Tibial nerve (tissue), 4 donors: ENCODE results near the gene ADAMTS2. TPM values are rescaled to one million over a fixed set of nuclear protein-coding genes. Genes with fewer than 3 reads are reported as not detected.

Experiments used
- DNase-seq, 2 donors: peaks; one replicate each; pipeline ENCODE4 v3.0.0-alpha.2; 2019; ENCODE audit warnings: low spot score in 2 of 2
- H3K27ac ChIP-seq, 4 donors: fragments of 200-600 bp; sonication (generic) in 3 of 4; one replicate each; pipeline ENCODE4 v1.5.1; 2017 to 2019; ENCODE audit warnings: mild to moderate bottlenecking in 1 of 4
- H3K27me3 ChIP-seq, 2 donors: fragments of 200-600 bp; sonication (generic) in 1 of 2; one replicate each; pipeline versions ENCODE4 v1.5.1 to v1.6.0; 2017 to 2019
- H3K36me3 ChIP-seq, 3 donors: fragments of 200-600 bp; sonication (generic); one replicate each; pipeline ENCODE4 v1.5.1; 2018 to 2019
- H3K4me1 ChIP-seq, 4 donors: fragments of 200-600 bp; sonication (generic) in 3 of 4; one replicate each; pipeline ENCODE4 v1.5.1; 2017 to 2019
- H3K4me3 ChIP-seq, 4 donors: fragments of 200-600 bp; sonication (generic) in 3 of 4; one replicate each; pipeline ENCODE4 v1.5.1; 2017 to 2019; ENCODE audit warnings: mild to moderate bottlenecking in 1 of 4, moderate library complexity in 1 of 4
- H3K9me3 ChIP-seq, 4 donors: fragments of 200-600 bp; sonication (generic) in 3 of 4; one replicate each; pipeline ENCODE4 v1.5.1; 2017 to 2019
- CTCF ChIP-seq, 5 experiments: fragments of 200-600 bp in 3 of 5; fragments of 450-650 bp in 2 of 5; sonication (generic) in 3 of 5; IDR thresholded peaks; one replicate each; pipeline ENCODE4 v1.5.1; 2016 to 2019; ENCODE audit warnings: antibody characterized with exemption in 5 of 5, mild to moderate bottlenecking in 3 of 5, moderate library complexity in 2 of 5
- EP300 ChIP-seq, 2 donors: sonication (generic); formaldehyde crosslinking; IDR thresholded peaks; one replicate each; pipeline ENCODE4 v1.6.1; 2017; ENCODE audit warnings: antibody characterized with exemption in 2 of 2, mild to moderate bottlenecking in 1 of 2
- POLR2A ChIP-seq, 2 donors: fragments of 450-650 bp; IDR thresholded peaks; one replicate each; pipeline ENCODE4 v1.6.1; 2017; ENCODE audit warnings: antibody characterized with exemption in 2 of 2, mild to moderate bottlenecking in 2 of 2, moderate library complexity in 2 of 2
- WGBS, 2 donors: methylation state at CpG; one replicate each; pipeline ENCODE4 v1.1.5; 2018; 5-methylcytosine and 5-hydroxymethylcytosine counted together
- total RNA-seq, 4 donors: library from RNA; depleted of rRNA; stranded (reverse); fragments of >200 nt; gene quantifications; one replicate each; pipeline ENCODE4 v1.1.0, GENCODE V29; 2016

ADAMTS2 gene
- total RNA-seq, 4 donors from 2014 or later, result 23.2 to 58.8 (median 47.2) TPM

DNA sequence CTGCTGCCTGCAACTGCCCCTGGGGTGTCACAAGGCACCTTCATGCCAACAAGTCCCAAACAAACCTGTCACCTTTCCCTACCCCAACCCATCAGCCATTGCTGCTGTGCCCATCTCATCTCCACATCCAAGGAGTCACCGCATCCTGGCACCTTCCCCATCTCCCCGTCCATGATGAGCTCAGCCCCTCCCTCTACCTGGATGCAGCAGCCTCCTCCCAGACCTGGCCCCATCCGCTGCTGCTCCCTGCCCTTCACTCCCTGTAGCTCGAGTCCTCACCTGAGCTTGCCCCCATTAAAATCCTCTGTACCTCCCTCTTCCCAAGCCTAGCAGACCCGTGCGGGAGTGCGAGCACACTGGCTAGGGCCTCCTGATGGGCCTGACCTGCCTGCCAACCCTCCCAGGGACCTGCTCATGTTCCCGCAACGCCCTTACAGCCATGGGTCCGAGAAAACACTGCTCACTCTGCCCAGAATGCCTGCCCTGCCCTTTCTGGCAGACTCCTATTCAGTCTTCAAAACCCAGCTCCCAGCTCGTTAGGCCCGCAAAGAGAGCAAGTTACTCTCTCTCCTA is 110.6 kb downstream of the ADAMTS2 start:
- no peak for TF ChIP-seq POLR2A (IDR thresholded peaks at IDR 0.05)
- TF ChIP-seq CTCF (IDR thresholded peaks at IDR 0.05), result no peak
- no peak for TF ChIP-seq EP300 (IDR thresholded peaks at IDR 0.05)
- WGBS, 2 donors, result 92 to 96% methylated on average over 12 of the region's 12 CpGs
- Histone ChIP-seq H3K27ac (no peak overlapping the region), H3K4me3 (no peak overlapping the region), H3K4me1 (no peaks in the 10 kb centered on the region), H3K27me3 (no peaks in the 10 kb centered on the region), H3K9me3 (peaks cover 0 to 5% (median 0%) of the 10 kb centered on the region in 4 donors), H3K36me3 (peaks cover 0 to 5% (median 0%) of the 10 kb centered on the region in 3 donors)
- no peak for DNase-seq

- no peak overlapping the region for H3K4me3 ChIP-seq
- no peaks in the 10 kb centered on the region for H3K4me1 ChIP-seq
- no peak for DNase-seq
- 78 to 91% methylated on average over 10 to 12 of the region's 12 CpGs for WGBS, 2 donors
- no peak overlapping the region for H3K27ac ChIP-seq
- peaks cover 0 to 5% (median 0%) of the 10 kb centered on the region in 3 donors for H3K36me3 ChIP-seq
- peaks cover 0 to 5% (median 0%) of the 10 kb centered on the region in 4 donors for H3K9me3 ChIP-seq
- TF ChIP-seq EP300 (IDR thresholded peaks at IDR 0.05) (no peak), POLR2A (IDR thresholded peaks at IDR 0.05) (no peak), CTCF (IDR thresholded peaks at IDR 0.05) (no peak)
- H3K27me3 ChIP-seq, result no peaks in the 10 kb centered on the region
Measured at GRCh38 chr5:179233909-179234562, 111.2 kb downstream of the ADAMTS2 start.

DNA sequence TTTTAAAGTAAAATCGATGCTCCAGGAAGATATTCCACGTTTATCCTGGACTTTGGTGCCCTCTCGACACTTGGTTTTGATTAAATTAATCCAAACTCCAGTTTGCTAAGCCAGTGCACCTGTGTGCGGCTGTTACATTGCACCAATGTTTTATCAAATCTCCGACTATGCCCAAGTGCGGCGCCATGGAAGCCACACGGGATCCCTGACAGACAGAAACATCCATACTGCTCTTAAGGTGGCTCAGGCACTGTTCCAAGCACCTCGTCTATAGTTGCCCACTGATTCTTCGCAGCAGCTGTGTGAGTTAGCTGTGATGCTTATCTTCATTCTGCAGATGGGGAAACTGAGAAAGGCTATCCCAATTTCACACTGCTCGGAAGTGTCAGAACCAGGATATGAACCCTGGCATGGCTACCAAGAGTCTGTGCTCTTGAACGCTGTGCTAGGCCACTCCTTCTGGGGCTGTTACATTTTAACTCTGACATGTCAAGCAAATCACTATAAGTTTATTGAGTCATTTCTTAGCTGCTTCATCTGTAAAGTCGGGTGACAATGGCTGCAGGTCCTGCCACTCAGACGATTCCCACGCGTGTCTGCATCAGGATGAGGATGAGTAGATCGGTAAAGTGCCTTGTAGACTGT is 113.0 kb downstream of the ADAMTS2 start:
- H3K9me3 ChIP-seq, result peaks cover 0 to 2% (median 0%) of the 10 kb centered on the region in 4 donors
- H3K4me3 ChIP-seq, result no peak overlapping the region
- H3K36me3 ChIP-seq, result peaks cover 0 to 2% (median 0%) of the 10 kb centered on the region in 3 donors
- no peak overlapping the region for H3K27ac ChIP-seq
- no peak for DNase-seq
- TF ChIP-seq EP300 (IDR thresholded peaks at IDR 0.05), result no peak
- no peak for TF ChIP-seq CTCF (IDR thresholded peaks at IDR 0.05)
- TF ChIP-seq POLR2A (IDR thresholded peaks at IDR 0.05), result no peak
- H3K4me1 ChIP-seq, result peaks cover 0 to 13% (median 3%) of the 10 kb centered on the region in 4 donors
- H3K27me3 ChIP-seq, result no peaks in the 10 kb centered on the region
- WGBS, 2 donors, result 79% methylated on average over 17 of the region's 17 CpGs

DNA sequence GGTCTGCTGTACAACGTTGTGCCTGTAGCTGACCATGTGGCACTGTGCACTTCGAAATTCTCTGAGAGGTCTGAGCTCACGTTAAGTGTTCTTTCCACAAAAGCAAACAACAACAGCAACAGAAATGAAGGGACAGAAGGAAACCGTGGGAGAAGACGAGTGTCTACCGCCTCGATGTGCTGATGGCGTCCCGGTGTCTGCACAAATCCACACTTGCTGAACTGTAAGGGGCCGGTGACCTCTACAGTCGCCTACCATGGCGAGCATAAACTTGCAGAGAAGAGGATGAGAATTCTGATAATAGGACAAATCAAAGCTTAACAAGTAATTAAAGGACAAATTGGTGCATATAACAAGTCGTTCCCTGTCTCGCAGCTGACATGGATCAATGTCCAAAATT is 114.0 kb downstream of the ADAMTS2 start:
- no peaks in the 10 kb centered on the region for H3K9me3 ChIP-seq
- peaks cover 0 to 17% (median 4%) of the 10 kb centered on the region in 4 donors for H3K4me1 ChIP-seq
- WGBS, 2 donors, result 86 to 87% methylated on average over 14 of the region's 14 CpGs
- TF ChIP-seq EP300 (IDR thresholded peaks at IDR 0.05) (no peak), POLR2A (IDR thresholded peaks at IDR 0.05) (no peak), CTCF (IDR thresholded peaks at IDR 0.05) (no peak)
- no peak overlapping the region for H3K27ac ChIP-seq
- no peaks in the 10 kb centered on the region for H3K27me3 ChIP-seq
- DNase-seq, result no peak
- no peak overlapping the region for H3K4me3 ChIP-seq
- H3K36me3 ChIP-seq, result no peaks in the 10 kb centered on the region

GRCh38 chr5:179230061-179230461 is 115.2 kb downstream of the ADAMTS2 start:
- Histone ChIP-seq H3K36me3 (no peaks in the 10 kb centered on the region), H3K9me3 (no peaks in the 10 kb centered on the region), H3K4me3 (no peak overlapping the region), H3K4me1 (peaks cover 0 to 17% (median 4%) of the 10 kb centered on the region in 4 donors), H3K27ac (no peak overlapping the region), H3K27me3 (no peaks in the 10 kb centered on the region)
- TF ChIP-seq CTCF (IDR thresholded peaks at IDR 0.05) (no peak), EP300 (IDR thresholded peaks at IDR 0.05) (no peak), POLR2A (IDR thresholded peaks at IDR 0.05) (no peak)
- no peak for DNase-seq
- WGBS, 2 donors, result 60 to 73% methylated on average over 9 of the region's 9 CpGs
